SJSA1 (cell line): ENCODE data around the gene SAFB2. TPM values are rescaled to one million over a fixed set of nuclear protein-coding genes. Genes with fewer than 3 reads are reported as not detected.
"Not testable (repeated sequence)": the region's sequence is repeated elsewhere in the genome, so short reads cannot be mapped to it uniquely, and the experiment has no call there.

ENCODE experiments used
- DNase-seq, 2 experiments: peaks; one replicate each; pipeline ENCODE4 v3.0.0-alpha.2; 2015 to 2020; ENCODE audit warnings: low spot score in 2 of 2, low read depth in 1 of 2
- H3K27ac ChIP-seq: fragments of 250-450 bp; sonication (Bioruptor Pico); 2 replicates; pipeline ENCODE4 v1.5.1; 2020; ENCODE audit warnings: mild to moderate bottlenecking, moderate library complexity
- H3K27me3 ChIP-seq: fragments of 250-450 bp; sonication (Bioruptor Pico); replicated peaks from 2 replicates; pipeline ENCODE4 v1.5.1; 2020; ENCODE audit warnings: mild to moderate bottlenecking, moderate library complexity
- H3K36me3 ChIP-seq: fragments of 250-450 bp; sonication (Bioruptor Pico); 2 replicates; pipeline ENCODE4 v1.5.1; 2020; ENCODE audit warnings: mild to moderate bottlenecking
- H3K4me1 ChIP-seq: fragments of 250-450 bp; sonication (Bioruptor Pico); replicated peaks from 2 replicates; pipeline ENCODE4 v1.6.1; 2021; ENCODE audit warnings: mild to moderate bottlenecking
- H3K4me3 ChIP-seq: fragments of 250-450 bp; sonication (Bioruptor Pico); 2 replicates; pipeline ENCODE4 v1.5.1; 2020; ENCODE audit warnings: mild to moderate bottlenecking
- H3K9me3 ChIP-seq: fragments of 250-450 bp; sonication (Bioruptor Pico); replicated peaks from 2 replicates; pipeline ENCODE4 v1.5.1; 2020; ENCODE audit warnings: mild to moderate bottlenecking
- total RNA-seq: library from RNA; depleted of rRNA; stranded (reverse); fragments of >200 nt; shearing (Covaris generic); gene quantifications from 2 replicates; pipeline ENCODE4 v1.2.3, GENCODE V29; 2014

The SAFB2 gene
- total RNA-seq, 1 experiment from 2014 or later = 25.8 TPM

DNA sequence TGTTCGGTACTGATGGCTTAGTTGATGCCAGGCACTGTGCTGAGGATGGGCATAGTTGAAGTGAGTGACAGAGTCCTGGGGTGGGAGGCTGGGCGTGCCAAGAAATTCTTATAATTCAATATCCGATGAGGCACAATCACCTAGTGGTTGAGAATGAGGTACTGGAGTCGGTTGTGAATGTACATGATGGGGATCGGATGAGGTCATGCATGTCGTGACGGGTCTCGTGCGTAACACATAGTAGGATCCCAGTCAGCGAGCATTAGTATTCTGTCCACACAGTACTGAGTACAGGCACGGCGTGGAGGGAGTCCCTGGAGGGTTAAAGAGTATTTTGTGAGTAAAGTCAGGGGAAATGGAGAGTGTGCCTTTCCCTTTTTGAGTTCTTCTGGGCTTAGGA, 3.1 kb upstream of the SAFB2 start:
- no peak overlapping the region for H3K27ac ChIP-seq
- no peak overlapping the region for H3K4me3 ChIP-seq

DNA sequence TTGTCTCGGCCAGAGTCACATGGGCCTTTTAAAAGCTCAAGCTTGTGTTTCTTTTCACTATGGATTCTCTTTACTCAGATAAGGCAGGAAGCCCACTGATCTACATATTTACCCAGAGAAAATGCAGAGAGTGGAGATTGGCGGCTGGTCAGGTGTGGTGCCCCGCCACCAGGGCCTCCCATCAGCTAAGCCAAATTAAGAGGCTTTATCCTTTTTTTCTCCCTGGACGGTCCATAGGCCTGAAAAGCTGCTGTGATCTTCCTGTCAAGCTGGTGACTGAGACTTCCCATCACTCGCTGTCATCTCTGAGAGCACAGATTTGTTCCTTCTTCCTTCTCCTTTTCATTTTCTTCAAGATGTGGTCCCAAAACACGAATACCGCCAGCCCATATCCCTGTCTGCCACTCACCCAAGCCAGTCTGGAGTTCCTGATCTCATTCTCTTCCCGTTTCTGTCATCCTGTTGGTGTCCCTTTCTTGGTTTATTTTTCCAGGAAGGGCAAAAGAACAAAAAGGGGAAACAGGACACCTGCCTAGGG, 2.2 kb upstream of the SAFB2 start:
- Histone ChIP-seq H3K36me3 (peaks cover 83% of the 10 kb centered on the region), H3K27ac (no peak overlapping the region), H3K4me3 (peak overlapping the region; percentile 89), H3K27me3 (no peaks in the 10 kb centered on the region), H3K4me1 (peaks cover 5% of the 10 kb centered on the region), H3K9me3 (no peaks in the 10 kb centered on the region)
- DNase-seq = no peak

More for the DNA sequence above, 3.1 kb upstream of the SAFB2 start:
- no peaks in the 10 kb centered on the region for H3K9me3 ChIP-seq
- no peaks in the 10 kb centered on the region for H3K27me3 ChIP-seq
- H3K36me3 ChIP-seq = peaks cover 81% of the 10 kb centered on the region
- no peak for DNase-seq
- H3K4me1 ChIP-seq = peaks cover 5% of the 10 kb centered on the region

DNA sequence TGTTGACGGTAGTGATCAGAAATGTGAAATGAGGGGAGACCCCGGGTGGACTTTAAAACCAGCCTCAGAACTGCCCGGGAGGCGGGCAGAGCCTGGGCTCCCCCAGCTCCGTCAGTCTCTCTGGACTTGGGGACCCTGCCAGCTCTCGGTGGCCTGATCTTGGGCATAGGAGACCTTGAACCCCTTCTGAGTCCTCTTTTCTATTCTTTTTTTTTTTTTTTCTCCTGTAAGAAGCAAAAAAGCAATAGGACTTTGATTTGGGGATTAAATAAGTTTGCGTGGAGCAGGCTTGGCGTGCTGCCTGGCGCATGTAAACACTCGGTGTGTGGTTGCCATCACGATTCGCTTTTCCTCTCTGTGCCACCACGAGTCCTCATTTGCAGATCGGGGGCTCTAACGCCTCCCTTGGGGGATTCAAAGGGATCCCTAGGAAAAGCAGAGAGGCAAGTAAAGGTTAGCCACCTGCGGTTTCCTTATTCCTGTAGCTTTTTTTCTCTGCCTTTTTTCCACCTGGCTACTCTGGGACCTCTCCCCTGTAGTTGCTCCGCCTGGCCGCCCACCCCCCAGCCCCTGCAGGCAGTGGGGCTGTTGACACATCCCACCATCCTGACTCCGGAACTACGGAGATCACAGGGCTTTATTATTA, 1.6 kb upstream of the SAFB2 start:
- DNase-seq = peak; percentile 48 to 58
- H3K27ac ChIP-seq = peak overlapping the region; percentile 72
- H3K36me3 ChIP-seq = peaks cover 77% of the 10 kb centered on the region
- H3K9me3 ChIP-seq = no peaks in the 10 kb centered on the region
- no peaks in the 10 kb centered on the region for H3K27me3 ChIP-seq
- H3K4me1 ChIP-seq = peaks cover 5% of the 10 kb centered on the region
- H3K4me3 ChIP-seq = peak overlapping the region; percentile 89

DNA sequence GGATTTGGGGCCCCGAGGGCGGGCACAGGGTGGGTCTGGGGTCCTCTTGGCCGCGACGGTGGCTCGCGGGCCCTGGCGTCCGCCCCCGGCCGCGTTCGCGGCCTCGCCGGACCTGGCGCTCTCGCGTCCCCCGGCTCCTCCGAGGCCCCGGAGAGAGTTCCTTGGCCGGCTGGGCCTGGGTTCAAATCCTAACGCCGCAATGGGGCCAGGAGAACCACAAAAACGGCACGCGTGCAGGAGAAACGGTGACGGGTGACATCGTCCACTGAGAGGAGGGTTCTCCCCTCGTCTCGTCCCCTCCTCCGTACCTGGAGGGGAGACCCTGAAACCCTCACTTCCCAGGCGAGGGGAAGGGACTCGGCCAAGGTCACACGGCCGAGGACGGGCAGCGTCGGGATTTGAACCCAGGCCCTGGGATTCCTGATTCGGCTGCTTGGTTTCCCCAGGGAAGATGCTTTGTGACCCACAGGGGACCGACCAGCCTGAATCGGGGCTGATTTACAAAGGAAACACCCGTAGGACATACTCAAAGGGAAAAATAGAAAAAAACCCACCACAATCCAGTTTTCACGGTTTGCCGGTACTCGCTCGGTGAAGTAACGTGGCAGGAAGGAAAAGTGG, 931 bp upstream of the SAFB2 start:
- Histone ChIP-seq H3K9me3 (no peaks in the 10 kb centered on the region), H3K4me1 (peaks cover 5% of the 10 kb centered on the region), H3K27ac (peak overlapping the region; percentile 72), H3K4me3 (peak overlapping the region; percentile 89), H3K36me3 (peaks cover 71% of the 10 kb centered on the region), H3K27me3 (no peaks in the 10 kb centered on the region)
- no peak for DNase-seq

DNA sequence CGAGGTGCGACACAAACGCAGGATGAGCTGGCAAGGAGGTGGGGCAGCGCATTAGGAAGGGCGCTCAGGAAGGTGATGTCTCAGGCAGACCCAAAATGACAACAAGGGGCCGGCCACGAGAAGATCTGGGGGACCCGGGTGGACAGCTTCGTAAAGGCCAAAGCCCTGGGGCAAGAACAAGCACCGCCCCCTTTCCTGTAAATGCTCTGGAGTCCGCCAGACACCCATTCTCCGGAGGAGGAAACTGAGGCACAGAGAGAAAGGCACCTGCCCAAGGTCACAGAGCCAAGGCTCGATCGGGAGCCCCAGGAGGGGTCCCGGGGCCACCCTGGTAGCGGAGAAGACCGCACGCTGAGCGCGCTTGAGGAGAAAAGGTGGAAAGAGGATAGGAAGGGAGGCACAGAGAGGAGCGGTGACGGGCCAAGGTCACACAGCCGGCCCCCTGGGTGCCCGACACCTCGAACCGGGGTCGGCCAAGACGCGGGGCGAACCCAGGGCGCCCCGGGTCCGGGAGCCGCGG, 571 bp downstream of the SAFB2 start:
- peaks cover 56% of the 10 kb centered on the region for H3K36me3 ChIP-seq
- H3K27me3 ChIP-seq = no peaks in the 10 kb centered on the region
- peak; percentile 17 to 54 for DNase-seq
- peak overlapping the region; percentile 89 for H3K4me3 ChIP-seq
- no peaks in the 10 kb centered on the region for H3K9me3 ChIP-seq
- peak overlapping the region; percentile 44 for H3K27ac ChIP-seq
- H3K4me1 ChIP-seq = peaks cover 5% of the 10 kb centered on the region

DNA sequence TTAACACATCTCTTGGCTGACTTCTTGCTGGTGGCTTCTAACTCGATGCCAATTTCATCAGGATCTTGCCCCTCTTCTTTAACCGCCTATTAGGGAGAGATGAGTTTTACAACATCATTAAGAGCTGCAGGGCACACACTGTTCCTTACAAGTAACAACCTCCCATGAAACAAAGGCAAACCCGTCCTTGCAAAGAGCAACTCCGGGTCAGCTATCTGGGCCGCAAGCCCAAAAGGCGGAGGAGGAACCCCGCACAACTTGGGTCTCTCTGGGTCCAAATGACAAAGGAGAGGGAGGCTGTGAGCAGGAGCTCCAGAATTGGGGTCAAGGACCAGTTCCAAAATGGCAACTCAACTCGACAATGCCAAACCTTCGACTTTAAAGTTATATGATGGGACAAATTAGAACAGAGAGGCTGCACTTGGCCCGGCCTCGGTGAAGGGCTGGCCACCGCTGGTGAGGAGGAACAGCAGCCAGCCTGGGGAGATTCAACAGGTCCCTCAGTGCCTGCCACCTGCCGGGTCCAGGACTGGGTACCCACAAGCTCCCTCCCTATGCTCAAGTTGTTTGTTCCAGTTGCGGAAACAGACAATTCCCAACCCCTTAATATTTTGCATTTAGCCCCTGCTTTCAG, 1.1 kb downstream of the SAFB2 start:
- H3K9me3 ChIP-seq = no peaks in the 10 kb centered on the region
- DNase-seq = no peak
- H3K27me3 ChIP-seq = no peaks in the 10 kb centered on the region
- peaks cover 5% of the 10 kb centered on the region for H3K4me1 ChIP-seq
- H3K4me3 ChIP-seq = peak overlapping the region; percentile 89
- H3K27ac ChIP-seq = no peak overlapping the region
- H3K36me3 ChIP-seq = peaks cover 50% of the 10 kb centered on the region

DNA sequence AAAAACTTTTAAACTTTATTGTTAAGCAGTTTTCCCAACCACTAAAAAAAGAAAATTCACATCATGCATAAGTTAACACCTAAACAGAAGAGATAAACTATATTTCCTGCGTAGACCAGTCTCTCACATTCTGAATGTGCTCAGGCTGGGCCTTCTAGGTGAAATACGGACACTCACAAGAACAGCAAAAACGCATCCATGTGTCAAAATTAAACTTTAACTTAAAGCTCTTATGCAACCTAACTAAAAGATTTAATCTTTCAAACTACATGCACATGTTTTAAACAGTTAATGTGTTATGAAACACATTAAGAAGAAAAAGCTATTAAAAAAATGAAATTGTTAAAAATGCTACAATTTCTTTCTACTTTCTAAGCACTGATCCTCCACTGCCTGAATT, 2.6 kb downstream of the SAFB2 start:
- Histone ChIP-seq H3K4me3 (no peak overlapping the region), H3K36me3 (peaks cover 50% of the 10 kb centered on the region), H3K27ac (no peak overlapping the region), H3K27me3 (no peaks in the 10 kb centered on the region), H3K4me1 (peaks cover 7% of the 10 kb centered on the region), H3K9me3 (no peaks in the 10 kb centered on the region)
- DNase-seq = no peak

DNA sequence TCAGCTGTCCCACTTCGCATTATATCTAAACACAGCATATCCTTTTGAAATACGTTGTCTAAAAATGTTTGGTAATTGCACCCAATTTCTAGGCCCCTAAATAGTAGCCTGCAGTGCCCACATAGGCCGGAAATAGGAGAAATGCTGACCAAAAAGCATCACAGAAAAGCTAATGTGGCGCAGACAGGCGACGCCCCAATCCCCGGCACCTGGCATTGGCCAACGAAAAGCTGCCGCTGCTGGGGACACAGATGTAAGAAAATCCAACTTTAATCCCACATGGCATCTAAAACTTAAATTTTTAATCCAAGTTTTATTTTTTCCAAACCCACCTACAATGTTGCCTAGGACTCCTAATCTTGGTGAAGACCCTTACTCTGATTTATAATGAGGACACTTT, 4.0 kb downstream of the SAFB2 start:
- Histone ChIP-seq H3K4me1 (peaks cover 8% of the 10 kb centered on the region), H3K27ac (no peak overlapping the region), H3K36me3 (peaks cover 57% of the 10 kb centered on the region), H3K4me3 (no peak overlapping the region), H3K9me3 (no peaks in the 10 kb centered on the region), H3K27me3 (no peaks in the 10 kb centered on the region)
- no peak for DNase-seq

DNA sequence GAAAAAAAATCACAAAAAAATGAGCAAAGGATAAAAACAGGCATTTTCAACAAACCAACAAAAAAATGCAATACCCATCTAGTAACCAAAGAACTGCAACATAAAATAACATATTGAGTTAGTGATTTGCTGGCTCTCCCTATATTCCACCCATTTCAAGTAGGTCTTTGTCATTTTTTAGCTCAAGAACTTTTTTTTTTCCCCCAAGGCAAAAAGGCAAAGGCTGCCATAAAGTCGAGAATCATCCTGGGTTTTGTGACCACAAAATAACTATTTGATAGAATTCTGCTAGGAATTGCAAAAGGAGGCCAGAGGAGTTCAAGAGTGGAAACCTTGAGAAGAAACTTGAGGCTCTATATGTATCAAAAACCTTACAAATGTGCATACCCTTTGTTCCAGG, 5.5 kb downstream of the SAFB2 start:
- DNase-seq = no peak
- no peaks in the 10 kb centered on the region for H3K27me3 ChIP-seq
- peaks cover 8% of the 10 kb centered on the region for H3K4me1 ChIP-seq
- no peak overlapping the region for H3K4me3 ChIP-seq
- no peaks in the 10 kb centered on the region for H3K9me3 ChIP-seq
- peaks cover 61% of the 10 kb centered on the region for H3K36me3 ChIP-seq
- H3K27ac ChIP-seq = no peak overlapping the region

DNA sequence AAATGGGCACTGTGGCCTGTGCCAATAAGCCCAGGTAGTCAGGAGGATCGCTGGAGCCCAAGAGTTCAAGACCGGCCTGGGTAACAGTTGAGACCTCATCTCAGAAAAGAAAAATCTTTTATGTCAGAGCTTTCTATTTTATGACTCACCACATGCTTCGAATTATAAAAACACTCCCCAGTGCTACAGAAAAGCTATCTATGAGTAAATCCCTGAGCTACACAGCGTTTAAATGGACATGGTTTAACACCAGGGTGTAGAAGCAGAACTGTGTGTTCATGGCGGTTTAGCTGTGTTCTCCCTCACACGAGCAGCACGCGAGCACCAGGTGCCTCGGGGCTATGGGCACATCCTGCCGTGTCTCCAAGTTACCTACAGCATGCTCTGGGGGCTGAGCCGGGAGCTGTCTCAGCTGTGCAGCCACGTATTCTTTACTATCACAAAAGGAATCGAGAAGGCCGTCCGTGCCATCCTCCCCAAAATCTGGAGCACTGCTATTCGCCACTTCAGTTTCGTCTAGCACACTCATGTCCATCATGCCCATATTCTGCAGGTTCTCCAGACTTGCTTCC, 6.7 kb downstream of the SAFB2 start:
- Histone ChIP-seq H3K27ac (no peak overlapping the region), H3K9me3 (no peaks in the 10 kb centered on the region), H3K4me1 (peaks cover 8% of the 10 kb centered on the region), H3K27me3 (no peaks in the 10 kb centered on the region), H3K4me3 (no peak overlapping the region), H3K36me3 (peaks cover 60% of the 10 kb centered on the region)
- DNase-seq = no peak

DNA sequence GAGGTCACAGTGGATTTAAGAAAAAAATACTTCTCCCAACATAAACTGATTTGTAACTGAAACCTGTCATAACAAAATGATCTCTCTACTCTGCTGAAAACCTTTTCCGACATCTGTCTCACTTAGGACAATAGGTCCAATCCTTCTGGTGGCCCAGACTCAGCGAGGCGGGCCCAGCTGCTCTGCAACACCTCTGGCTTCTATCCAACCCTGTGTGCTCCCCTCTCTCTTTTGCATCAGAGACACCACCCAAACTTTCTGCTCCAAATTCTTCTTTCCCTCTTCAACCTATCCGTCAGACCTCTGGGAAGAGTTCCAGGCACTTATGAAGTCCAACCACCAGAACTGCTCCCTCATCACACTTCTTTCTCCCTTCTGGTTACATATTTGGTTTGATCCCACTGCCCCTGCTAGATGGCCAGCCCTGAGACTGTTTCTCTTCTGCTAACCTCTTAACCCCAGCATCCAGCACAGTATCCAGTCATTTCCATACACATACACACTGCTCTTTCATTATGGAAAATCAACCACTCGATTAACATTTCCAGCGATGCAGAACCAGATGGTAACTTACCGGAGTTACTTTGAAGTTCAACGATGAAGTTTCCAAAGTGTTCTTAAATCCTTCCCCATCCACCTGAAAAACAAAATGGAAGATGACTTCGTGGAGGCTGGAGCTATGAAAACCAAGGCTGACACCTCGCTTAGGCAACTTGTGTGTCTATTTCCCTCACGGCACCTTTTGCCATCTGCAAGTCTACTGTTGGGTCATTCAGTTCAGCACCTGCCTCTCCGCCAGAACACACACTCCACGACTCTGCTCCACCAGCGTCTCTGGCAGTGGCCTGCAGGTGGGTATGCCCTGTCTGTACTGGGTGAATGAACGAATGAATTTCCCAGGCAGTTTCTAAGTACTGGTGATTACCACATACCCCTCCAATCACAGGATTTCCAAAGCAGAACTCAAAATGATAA, 9.4 kb downstream of the SAFB2 start:
- no peak for DNase-seq
- Histone ChIP-seq H3K9me3 (no peaks in the 10 kb centered on the region), H3K4me3 (no peak overlapping the region), H3K36me3 (peaks cover 74% of the 10 kb centered on the region), H3K27me3 (no peaks in the 10 kb centered on the region), H3K27ac (no peak overlapping the region), H3K4me1 (peaks cover 8% of the 10 kb centered on the region)

DNA sequence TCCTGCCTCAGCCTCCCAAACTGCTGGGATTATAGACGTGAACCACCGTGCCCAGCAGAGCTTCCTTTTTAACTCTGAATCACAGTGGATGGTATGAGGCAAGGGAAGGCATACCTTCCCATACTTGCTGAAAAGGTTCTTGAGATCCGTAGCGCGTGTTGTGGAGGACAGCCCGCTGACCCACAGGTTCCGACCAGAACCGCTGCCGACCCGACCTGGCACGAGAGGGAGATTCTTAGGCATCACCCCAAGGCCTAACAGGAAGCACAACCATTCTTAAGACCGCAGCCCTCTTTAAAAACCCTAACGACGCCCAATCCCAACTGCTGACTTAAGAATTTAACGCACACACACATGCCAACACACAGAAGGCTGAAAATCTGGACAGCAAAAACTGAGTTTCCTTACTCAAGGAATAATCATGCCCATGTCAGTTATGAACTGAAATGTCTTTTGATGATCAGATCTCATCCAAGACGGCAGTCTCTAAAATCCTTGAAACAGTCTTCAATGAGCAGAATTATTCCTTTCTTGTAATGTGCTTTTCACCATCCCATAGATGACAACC, 12.6 kb downstream of the SAFB2 start:
- H3K27me3 ChIP-seq = no peaks in the 10 kb centered on the region
- no peaks in the 10 kb centered on the region for H3K9me3 ChIP-seq
- peaks cover 91% of the 10 kb centered on the region for H3K36me3 ChIP-seq
- no peak overlapping the region for H3K4me3 ChIP-seq
- no peak overlapping the region for H3K27ac ChIP-seq
- peaks cover 5% of the 10 kb centered on the region for H3K4me1 ChIP-seq
- no peak for DNase-seq

DNA sequence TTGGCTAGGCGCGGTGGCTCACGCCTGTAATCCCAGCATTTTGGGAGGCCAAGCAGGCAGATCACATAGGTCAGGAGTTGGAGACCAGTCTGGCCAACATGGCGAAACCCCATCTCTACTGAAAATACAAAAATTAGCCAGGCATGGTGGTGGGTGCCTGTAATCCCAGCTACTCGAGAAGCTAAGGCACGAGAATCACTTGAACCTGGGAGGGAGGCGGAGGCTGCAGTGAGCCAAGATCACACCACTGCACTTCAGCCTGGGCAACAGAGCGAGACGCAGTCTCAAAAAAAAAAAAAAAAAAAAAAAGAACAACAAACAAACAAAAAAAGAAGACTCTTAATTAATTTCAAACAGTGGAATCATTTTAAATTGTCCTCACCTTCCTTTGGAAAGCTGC, 13.8 kb downstream of the SAFB2 start:
- peaks cover 91% of the 10 kb centered on the region for H3K36me3 ChIP-seq
- not testable (repeated sequence) for H3K27me3 ChIP-seq

More for the DNA sequence above, 13.8 kb downstream of the SAFB2 start:
- not testable (repeated sequence) for DNase-seq, H3K9me3 ChIP-seq, H3K27ac ChIP-seq, H3K4me3 ChIP-seq, H3K4me1 ChIP-seq
